GM12875 (cell line): Measurements from ENCODE around the gene CNTN1.

ENCODE experiments used
- H3K4me3 ChIP-seq: one replicate; pipeline ENCODE4 v1.5.1; 2011; ENCODE audit warnings: low read depth, low read length, control low read depth
- CTCF ChIP-seq: IDR thresholded peaks from 2 replicates; pipeline ENCODE4 v1.5.1; 2011; ENCODE audit warnings: low read depth, mild to moderate bottlenecking, control low read depth, inconsistent platforms, low read length, moderate library complexity, borderline replicate concordance; ENCODE audit not compliant: insufficient read depth

Gene CNTN1

GRCh38 chr12:40874868-40875267 is 182.6 kb downstream of the CNTN1 start:
- no peak for TF ChIP-seq CTCF
- H3K4me3 ChIP-seq, result no peak overlapping the region

DNA sequence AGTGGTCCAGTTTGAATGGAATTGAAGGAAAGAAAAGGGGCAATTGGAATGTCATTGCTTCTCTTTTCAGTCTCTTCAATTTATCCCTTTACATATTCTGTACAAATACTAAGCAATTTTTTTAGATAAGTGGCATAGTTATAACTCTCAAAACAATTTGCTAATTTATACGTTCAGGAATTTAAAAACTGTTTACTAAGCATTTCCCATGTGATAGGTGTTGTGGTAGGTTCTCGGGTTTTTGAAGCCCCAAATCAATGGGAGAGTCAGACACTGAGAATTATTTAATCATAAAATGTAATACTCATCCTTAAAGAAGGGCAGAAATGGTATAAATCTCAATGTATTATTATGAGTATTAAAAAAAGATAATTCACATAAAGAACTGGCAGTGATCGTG is 197.1 kb downstream of the CNTN1 start:
- no peak overlapping the region for H3K4me3 ChIP-seq
- TF ChIP-seq CTCF, result no peak

- no peak overlapping the region for H3K4me3 ChIP-seq
- no peak for TF ChIP-seq CTCF
These were observed 200.3 kb downstream of the CNTN1 start for GRCh38 chr12:40892528-40892927.

DNA sequence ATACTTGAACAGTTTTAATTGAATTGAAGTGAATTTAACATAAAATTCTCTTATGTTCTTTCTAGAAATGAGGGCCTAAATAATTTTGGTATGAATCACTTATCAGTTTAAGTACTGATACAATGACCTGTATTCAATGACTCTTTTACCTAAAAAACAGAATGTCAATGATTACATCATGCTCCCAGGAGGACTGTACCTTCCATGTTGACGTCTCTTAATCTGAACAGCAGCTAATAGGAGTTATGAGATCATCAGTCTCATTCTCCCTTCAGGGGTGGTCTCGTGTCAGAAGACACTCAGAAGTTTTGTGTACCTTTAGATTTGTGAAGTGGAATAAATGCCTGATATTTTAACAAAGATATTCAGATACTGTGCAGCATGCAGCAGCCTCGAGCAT is 206.3 kb downstream of the CNTN1 start:
- TF ChIP-seq CTCF, result no peak
- H3K4me3 ChIP-seq, result no peak overlapping the region

DNA sequence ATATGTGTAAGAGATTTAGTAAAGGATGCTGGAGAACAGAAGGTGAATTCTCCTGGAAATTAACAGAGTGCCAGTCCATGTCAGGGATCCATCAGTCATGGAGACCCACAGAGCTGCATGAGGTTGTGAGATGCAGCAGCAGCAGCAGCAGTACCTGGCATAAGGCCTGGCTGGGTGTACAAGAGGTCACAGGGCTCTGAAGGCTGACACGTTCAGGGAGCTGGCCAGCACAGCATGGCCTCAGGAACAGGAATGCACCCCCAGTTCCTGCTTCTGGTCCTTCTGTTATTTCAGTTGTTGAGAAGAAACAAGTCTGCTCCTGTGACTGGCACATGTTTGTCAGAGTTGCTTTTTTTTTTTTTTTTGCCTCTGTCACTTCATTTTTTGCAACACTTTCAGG is 210.8 kb downstream of the CNTN1 start:
- no peak for TF ChIP-seq CTCF
- no peak overlapping the region for H3K4me3 ChIP-seq

DNA sequence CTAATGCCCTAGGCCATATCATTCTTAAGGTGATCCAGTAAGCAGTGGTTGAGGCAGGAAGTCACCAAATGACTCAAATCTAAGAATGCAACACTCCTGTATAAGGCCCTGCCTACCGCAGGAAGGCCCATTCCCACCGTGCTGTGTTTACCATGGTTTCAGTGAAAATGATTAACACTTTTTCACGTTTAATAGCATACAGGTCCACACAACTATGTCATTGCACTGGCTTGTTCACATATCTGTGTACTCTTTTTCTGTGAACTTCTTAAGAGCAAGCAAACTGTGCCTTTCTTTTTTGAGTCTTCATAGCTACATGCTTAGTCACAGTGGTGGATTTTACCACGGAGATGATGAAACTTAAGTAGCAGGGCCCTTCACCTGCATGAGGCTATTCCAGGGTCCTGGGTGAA is 214.9 kb downstream of the CNTN1 start:
- TF ChIP-seq CTCF, result no peak
- no peak overlapping the region for H3K4me3 ChIP-seq

DNA sequence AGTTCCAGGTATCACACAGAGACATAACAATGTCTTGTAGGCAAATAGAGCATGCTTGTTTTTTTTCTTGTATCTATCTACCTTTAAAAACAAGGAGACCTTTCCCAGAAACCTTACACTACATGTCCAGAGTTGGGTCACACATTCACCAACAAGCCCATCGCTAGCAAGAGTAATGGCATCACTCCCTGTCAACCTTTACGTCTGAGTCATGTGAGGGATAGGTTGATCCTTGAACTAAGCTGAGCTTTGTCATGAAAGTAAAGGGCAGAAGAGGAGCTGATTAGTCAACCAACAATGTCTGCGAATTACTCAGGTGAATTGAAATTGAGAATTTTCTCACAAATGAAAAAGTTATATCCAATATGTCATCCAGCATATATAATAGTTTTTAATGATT is 219.4 kb downstream of the CNTN1 start:
- no peak for TF ChIP-seq CTCF
- H3K4me3 ChIP-seq, result no peak overlapping the region
